HG03095 (cell line): Measurements from ENCODE around the gene ZNF610.
"Not testable (repeated sequence)": the region's sequence is repeated elsewhere in the genome, so short reads cannot be mapped to it uniquely, and the experiment has no call there.

ENCODE experiments used
- ATAC-seq: cut with Tn5 transposase; IDR thresholded peaks from one replicate; pipeline ENCODE4 v1.9.1; 2021; ENCODE audit warnings: moderate library complexity; ENCODE audit not compliant: unreplicated experiment

The ZNF610 gene

DNA sequence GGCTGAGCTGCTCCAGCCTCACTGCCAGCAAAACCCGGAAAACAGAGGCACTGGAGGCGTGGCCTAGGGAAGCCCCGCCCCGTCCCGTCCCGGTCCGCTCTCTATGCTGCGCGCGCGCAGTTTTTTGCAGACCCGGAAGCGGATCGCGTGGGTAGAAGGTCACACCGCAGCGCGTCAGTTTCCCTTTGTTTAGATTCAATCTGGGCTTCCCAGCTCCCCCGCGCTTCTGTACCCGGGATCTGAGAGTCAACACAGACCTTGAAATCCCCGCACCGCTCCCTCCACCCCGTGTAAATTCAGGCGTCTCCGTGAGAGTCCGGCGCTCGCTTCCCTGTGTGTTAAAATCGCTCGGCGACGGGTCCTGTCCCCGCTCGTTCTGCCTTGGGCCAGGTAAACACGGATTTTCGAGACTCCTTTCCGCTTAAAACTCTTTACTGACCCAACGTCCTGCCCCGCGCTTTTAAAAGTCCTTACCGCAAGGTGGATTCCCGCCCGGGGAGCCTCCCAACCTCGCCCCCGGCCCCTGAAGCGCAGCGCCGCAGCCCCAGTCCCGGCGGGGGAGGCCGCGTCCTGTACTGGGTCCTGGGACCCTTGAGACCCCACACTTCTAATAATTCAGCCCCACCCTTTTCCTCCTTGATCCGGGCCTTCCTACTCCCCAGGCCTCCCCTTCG is at the start of gene ZNF610:
Gene ZNF610 (plus strand): TSS at position 127 of the 674 bp plus-strand sequence. CDS start 12,930 bp downstream, outside the sequence.
- ATAC-seq: peak; percentile 81

DNA sequence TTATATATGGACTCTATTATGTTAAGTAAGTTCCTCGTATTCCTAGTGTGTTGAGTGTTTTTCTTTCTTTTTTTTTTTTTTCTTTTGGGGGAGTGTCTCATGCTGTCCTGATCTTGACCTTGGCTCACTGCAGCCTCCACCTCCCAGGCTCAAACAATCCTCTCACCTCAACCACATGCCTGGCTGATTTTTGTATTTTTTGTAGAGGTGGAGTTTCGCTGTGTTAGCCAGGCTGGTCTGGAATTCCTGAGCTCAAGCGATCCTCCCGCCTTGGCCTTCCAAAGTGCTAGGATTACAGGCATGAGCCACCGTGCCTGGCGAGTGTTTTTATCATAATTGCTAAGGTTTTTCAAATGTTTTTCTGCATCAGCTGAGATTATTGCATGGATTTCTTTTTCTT is 49.8 kb upstream of the ZNF610 start:
- no peak for ATAC-seq

DNA sequence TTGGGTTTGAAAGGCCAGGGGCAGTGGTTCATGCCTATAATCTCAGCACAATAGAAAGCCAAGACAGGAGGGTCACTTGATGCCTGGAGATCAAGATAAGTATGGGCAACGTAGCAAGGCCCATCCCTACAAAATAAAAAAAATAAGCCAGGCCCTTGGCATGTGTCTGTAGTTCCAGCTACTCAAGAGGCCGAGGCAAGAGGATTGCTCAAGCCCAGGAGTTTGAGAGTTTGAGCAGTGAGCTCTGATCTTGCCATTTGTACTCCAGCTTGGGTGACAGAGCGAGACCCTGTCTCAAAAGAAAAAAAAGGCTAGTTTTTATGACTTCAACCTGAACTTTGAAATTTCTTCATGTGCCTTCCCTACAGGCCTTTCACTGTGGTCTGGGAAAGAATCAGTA is 44.3 kb upstream of the ZNF610 start:
- no peak for ATAC-seq

DNA sequence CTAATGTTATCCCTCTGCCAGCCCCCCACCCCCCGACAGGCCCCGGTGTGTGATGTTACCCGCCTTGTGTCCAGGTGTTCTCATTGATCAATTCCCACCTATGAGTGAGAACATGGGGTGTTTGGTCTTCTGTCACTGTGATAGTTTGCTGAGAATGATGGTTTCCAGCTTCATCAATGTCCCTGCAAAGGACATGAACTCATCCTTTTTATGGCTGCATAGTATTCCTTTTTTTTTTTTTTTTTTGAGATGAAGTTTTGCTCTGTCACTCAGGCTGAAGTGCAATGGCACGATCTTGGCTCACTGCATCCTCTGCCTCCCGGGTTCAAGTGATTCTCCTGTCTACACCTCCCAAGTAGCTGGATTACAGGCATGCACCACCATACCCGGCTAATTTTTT is 43.1 kb upstream of the ZNF610 start:
- ATAC-seq: not testable (repeated sequence)

DNA sequence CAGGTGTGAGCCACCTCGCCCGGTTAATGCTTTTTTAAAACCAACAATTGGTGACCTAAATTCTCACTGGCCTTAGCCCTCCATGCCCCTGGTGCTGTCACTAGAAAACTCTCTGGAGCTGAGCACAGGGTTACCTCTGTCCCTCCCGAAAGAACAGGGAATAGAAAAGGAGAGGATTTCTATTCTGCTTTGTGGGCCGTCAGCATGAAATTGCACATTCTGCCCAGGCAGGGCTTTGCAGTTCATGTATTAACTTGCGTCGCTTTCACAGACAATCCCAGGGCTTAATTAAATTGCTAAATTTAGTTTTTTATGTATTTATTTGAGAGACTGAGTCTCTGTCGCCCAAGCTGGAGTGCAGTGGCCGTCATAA is 39.7 kb upstream of the ZNF610 start:
- no peak for ATAC-seq

DNA sequence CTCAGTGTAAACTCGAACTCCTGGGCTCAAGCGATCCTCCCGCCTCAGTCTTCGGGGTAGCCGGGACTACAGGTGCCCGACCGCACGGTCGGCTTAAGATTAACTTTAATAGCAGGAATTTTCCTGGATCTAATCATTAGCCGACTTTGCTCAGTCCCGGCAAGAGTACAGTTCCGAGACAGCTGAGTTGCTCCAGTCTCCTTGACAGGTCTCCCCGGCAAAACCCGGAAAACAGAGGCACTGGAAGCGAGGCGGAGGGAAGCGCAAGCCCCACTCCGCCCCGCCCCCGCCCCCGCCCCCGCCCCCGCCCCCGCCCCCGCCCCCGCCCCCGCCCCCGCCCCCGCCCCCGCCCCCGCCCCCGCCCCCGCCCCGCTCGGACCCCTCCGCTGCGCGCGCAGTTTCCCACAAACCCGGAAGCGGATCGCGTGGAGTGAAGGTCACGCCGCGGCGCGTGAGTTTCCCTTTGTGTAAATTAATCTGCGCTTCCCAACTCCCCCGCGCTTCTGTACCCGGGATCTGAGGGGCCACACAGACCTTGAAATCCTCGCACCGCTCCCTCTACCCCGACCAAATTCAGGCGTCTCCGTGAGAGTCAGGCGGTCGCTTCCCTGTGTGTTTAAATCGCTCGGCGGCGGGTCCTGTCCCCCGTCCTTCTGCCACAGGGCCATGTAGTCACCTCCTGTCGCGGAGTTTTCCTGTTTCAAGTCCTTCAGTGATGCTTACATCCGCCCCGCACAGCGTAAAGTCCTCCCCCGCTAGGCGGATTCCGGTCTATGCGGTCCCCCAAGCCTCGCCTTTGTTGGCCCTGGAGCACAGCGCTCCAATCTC is 39.1 kb upstream of the ZNF610 start, which contains the start of gene ZNF480:
Gene ZNF480 (plus strand): TSS at position 397 of the 828 bp plus-strand sequence. CDS start 3,244 bp downstream, outside the sequence.
- no peak for ATAC-seq

DNA sequence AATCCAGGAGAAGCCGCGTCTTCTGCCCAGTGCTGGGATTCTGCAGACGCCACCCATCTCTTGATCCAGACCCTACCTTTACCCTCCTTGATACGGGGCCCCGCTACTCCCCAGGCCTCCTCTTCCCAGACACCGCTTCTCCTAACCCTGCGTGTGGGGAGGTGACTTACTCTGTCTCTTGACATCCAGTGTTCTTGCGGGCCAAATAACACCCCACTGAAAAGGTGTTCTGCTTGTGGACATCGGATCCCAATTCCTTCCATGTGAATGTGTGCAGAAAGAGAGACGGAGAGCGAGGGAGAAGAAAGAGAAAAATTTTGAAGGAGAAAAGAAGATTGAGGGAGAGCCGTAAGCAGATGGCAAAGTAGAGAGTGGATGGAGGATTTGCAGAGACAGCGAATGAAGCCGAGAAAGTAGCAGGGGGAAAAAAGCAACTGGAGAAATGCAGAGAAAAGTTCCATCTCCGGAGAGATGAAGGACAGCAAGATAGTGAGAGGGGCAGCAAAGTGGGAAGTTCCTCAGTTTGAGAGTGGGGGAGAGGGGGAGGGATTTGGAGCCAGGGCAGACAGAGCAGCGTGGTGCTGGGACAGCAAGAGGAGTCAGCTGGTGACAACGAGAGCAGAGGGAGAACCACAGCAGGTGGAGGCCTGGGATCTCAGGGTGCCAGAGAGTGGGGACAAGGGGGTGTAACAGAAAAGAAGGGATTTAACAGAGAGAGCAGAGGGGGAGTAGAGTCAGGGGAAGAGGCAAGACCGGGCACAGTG is 38.3 kb upstream of the ZNF610 start:
- no peak for ATAC-seq

DNA sequence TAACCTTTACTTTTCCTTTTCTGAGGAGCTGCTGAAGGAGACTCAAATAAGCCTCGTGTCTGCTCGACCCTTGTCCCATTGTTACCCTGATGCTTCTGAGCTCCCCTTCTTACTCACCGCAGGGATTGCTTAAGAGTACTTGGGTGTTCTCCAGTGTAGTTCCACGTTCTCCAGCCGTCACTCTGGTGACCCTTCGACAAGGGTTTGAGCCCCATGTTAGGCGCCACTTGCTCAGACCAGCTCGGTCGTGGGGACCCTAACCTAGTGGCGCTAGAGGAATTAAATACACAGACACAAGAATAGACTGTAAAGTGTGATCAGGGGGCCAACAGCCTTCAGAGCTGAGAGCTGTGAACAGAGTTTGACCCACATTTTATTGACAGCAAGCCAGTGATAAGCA is 28.8 kb upstream of the ZNF610 start:
- ATAC-seq: no peak

DNA sequence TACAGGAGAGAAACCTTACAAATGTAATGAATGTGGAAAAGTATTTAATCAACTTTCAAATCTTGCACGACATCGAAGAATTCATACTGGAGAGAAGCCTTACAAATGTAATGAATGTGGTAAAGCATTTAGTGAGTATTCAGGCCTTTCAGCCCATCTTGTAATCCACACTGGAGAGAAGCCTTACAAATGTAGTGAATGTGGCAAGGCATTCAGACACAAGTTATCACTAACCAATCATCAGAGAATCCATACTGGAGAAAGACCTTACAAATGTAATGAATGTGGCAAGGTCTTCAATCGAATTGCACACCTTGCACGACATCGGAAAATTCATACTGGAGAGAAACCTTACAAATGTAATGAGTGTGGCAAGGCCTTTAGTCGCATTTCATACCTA is 13.6 kb upstream of the ZNF610 start:
- ATAC-seq: no peak

DNA sequence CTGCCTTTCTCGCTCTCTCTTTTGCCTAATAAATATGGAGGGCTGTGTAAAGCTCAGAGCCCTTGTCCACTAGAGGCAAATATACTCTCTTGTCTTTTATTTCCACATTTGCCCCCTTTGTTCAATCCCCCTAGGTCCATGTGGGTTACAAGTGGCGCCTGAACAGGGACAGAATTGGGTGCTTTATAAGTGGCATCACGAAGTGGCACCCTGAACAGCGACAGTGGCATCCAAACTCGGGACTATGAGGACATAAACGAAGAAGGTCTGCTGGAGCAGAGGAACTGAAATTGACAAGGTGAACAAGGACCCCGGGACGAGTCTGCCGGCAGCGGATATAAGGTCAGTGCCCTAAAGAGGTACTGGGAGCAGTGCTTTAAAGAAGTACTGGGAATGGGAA is 4.3 kb upstream of the ZNF610 start:
- ATAC-seq: no peak

DNA sequence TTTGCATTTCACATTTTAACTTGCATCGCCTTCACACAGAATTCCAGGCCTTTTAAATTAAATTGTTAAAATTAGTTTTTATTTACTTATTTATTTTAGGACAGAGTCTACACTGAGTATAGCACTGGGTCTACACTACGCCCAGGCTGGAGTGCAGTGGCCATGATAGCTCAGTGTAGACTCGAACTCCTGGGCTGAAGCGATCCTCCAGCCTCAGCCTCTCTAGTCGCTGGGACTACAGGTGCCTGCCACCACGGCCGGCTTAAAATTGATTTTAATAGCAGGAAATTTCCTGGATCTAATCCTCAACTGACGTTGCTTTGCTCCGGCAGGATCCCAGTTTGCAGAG is 301 bp upstream of the ZNF610 start:
- no peak for ATAC-seq

DNA sequence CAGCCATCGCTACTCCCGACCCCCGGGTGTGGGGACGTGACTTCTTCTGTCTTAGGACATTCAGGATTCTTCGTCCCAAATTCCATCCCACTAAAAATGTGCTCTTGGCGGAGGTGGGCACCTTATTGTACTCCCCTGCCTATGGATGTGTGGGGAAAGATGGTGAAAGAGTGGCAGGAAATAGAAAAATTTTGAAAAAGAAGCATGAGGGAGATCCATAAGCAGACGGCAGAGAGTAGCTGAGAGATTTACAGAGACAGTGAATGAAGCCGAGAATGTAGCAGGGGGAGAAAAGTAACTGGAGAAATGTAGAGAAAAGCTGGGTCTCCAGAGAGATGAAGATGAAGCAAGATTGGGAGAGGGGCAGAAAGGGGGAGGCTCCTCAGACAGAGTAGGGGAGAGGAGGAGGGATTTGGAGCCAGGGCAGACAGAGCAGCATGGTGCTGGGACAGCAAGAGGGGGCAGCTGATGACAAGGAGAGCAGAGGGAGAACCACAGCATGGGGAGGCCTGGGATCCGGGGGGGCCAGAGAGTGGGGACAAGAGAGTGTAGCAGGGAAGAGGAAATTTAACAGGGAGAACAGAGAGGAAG is 843 bp downstream of the ZNF610 start:
- no peak for ATAC-seq

DNA sequence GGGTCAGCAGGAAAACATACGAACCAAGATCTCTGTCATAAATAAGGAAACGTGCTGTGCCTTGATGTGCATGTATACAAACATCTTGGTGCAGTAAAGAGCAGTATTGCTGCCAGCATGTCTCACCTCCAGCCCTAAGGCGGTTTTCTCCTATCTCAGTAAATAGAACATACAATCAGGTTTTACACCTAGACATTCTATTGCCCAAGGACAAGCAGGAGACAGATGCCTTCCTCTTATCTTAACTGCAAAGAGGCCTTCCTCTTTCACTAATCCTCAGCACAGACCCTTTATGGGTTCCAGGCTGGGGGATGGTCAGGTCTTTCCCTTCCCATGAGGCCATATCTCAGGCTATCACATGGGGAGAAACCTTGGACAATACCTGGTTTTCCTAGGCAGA is 3.0 kb downstream of the ZNF610 start:
- ATAC-seq: not testable (repeated sequence)

DNA sequence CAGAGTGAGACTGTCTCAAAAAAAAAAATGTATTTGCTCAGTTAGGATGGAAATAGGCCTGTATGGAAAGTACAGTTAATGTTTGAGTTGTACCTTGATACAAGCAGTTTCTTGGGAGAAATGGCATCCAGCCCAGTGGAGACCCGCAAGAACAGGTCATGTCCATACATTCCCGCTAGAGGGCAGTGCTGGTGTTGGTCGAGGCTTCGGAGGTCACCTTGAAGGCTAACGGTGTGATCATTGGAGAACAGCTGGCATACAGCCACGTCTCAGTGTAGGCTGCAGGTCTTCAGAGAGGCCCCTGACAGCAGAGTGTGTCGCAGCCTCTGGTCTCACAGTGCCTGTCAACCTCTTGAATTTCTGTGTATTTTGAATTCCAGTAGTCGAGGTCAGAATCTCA is 7.5 kb downstream of the ZNF610 start:
- no peak for ATAC-seq

DNA sequence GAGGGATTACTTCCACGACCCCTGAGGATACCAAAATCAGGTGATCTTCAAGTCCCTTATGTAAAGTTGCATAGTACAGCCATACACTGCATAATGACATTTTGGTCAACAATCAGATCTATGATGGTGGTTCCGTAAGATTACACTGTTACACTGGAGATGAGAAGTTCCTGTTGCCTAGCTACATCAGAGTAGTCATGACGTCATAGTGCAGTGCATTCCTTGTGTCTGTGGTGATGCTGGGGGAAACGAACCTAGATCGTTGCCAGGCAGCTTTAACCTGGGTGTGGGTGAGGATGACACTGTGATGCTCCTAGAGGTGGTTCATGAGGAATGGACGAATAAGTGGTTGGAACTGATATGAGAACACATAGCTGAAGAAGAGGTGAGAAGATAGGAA is 9.1 kb downstream of the ZNF610 start:
- no peak for ATAC-seq

DNA sequence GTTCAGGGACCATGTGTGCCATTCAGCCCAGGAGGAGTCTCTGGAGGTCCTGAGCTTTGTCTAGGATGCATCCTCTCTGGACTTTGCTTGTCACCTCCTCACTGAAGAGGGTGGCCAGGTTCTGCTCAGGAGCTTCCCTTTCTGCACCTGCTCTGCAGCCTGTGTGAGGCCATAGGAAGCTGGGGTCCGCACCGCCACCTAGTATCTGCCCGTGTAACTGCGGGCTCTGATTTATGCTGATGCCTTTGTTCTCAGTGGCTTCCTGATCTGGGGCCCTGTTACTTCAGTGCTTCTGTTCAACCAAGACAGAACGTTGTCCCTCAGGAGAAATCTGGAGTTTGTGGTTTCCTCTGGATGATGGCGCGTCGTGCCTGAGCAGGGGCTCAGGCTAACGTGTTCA is 15.5 kb downstream of the ZNF610 start:
- no peak for ATAC-seq

DNA sequence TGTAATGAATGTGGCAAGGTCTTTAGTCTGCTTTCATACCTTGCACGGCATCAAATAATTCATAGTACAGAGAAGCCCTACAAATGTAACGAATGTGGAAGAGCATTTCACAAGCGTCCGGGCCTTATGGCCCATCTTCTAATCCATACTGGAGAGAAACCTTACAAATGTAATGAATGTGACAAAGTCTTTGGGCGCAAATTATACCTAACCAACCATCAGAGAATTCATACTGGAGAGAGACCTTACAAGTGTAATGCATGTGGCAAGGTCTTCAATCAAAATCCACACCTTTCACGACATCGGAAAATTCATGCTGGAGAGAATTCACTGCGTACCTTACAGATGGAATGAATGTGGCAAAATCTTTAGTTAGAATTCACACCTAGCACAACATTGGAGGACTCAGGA is 30.4 kb downstream of the ZNF610 start:
- no peak for ATAC-seq

DNA sequence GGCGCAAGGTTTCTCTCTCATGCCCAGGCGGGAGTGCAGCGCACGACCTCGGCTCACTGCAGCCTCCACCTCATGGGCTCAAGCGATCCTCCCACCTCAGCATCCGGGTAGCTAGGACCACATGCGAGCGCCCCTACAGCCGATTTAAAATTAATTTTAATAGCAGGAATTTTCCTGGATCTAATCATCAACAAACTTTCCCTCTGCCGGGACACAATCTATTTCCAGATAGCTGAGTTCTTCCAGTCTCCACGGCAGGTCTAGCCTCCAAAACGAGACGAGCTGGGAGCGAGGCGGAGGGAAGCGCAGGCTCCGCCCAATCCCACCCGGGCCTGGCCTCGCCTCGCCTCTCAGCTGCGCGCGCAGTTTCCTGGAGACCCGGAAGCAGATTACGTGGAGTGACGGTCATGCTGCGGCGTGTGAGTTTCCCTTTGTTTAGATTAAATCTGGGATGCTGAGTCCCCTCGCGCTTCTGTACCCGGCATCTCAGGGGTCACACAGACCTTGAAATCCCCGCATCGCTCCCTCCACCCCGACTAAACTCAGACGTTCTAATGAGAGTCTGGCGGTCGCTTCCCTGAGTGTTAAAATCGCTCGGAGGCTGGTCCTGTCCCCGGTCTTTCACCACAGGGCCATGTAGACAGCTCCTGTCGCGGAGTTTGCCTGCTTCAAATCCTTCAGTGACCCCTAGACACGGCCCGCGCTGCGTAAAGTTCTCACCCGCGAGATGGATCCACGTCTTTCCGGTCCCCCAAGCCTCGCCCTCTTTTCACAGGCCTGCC is 33.7 kb downstream of the ZNF610 start, which contains the start of gene ZNF880:
Gene ZNF880 (plus strand): TSS at position 365 of the 782 bp plus-strand sequence. CDS start 43 bp downstream, at position 408.
- no peak for ATAC-seq

DNA sequence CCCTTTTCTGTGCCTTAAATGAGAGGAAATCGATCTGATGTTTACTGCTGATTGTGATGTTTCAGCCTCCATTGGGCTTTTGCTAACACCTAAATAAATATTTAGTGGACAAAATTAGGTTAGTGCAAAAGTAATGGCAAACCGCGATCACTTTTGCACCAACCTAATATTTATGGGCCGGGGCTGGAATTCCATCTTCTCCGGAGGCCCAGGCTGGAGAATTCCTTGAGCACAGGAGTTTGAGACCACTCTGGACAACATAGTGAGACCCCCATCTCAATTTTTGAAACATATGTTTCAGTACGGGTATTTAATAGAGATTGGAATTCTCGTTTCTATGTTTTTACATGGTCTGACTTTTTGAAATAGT is 34.3 kb downstream of the ZNF610 start:
- ATAC-seq: no peak

DNA sequence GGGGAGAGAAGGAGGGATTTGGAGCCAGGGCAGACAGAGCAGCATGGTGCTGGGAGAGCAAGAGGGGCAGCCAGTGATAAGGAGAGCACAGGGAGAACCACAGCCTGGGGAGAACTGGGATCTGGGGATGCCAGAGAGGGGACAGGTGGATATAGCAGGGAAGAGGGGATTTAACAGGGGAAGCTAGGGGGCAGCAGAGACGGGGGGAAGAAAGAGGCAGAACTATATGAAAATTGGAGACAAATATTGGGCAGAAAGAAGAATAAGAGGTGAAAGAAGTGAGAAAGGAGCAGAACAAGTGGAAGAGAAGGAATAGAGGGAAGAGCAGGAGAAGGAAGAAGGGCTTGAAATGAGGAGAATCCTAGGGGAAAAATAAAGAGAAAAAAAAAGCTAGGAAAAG is 55.1 kb downstream of the ZNF610 start:
- no peak for ATAC-seq
